HG03025 (cell line): ENCODE data around the gene NELL1.

Source experiments
- ATAC-seq: cut with Tn5 transposase; IDR thresholded peaks from one replicate; pipeline ENCODE4 v1.9.1; 2021; ENCODE audit warnings: mild to moderate bottlenecking, moderate library complexity; ENCODE audit not compliant: unreplicated experiment, low FRiP score

Gene NELL1

DNA sequence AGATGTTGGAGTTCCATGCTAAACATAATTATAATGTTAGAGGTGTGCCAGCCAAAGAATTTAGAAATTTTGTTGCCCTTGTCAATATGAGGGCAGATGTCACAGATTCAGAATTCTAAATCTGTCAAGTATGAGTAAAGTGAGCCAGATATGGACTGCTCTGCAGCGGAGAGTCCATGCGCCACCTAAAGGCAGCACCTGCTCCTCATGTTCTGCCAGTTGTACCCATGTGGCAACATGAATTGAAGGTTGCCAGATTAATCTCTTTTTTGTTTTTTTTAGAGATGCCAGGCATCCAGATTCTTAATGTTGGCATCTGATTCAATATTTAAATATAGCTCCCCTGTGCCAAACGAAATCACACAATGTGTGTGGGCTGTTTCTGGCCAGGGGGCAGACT is 844.9 kb downstream of the NELL1 start:
- no peak for ATAC-seq

DNA sequence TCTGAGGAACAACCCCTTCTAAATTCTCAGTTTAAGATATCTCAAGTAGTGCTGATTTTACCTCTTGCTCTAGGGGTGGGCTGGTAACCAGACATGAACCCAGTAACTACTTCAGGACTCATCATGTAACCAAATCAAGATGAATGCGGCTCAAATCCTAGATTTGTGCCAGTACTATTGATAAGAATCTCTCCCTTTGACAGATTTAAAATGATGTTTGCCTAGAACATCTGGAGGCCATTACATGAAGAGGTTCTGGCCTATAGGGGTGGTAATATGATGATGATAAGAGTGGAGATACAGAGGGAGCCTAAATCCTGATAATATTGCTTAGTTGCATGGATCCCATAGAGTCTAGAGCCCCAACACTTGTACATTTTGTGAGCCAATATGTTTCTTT is 850.9 kb downstream of the NELL1 start:
- ATAC-seq = no peak

DNA sequence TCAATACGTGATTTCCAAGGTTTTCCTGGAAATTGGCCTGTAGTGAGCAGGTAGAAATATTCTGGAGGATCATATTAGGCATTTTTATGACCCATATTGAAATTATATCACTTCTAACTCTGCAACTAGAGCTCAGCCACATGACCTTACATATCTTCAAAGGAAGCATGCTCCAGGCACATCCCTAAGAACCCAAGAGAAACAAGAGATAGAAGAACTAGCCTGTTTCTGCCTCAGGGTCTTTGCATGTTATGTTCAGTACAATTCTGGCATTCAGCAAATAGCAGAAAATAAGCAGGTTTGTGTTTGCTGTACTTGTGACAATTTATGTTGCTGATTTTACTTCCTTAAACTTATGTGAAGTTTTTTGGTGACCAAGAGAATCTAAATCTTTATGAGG is 859.8 kb downstream of the NELL1 start:
- ATAC-seq = no peak

DNA sequence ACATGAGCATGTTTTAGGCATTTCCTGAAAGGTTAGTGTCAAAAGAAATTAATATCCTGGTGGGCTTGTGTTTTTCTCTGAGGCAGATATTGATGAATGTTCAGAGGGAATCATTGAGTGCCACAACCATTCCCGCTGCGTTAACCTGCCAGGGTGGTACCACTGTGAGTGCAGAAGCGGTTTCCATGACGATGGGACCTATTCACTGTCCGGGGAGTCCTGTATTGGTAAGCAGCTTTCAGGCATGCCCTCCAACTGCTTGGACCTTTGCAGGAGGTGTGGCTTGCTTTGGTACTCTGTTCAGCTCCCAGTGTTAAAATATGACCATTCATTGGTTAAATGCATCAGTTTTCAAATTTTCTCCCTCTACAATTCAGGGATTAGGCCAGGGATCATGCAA is 864.9 kb downstream of the NELL1 start:
- no peak for ATAC-seq

DNA sequence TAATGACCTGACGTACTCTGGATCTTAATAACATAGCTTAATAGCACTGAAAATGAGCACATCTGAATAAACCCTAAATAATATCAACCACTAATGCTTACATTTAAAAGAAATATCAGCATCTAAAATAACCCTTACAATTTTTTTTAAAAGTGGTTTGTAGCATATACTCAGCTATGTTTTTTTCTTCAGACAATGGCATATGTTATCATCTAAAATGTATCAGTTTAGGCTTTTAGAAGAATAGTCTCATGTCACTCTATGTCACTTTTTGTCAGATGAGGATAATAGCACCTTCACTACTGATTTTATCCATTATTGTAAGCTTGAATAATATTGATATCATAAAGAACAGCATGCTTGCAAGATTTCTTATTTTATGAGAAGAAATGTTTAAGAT is 868.6 kb downstream of the NELL1 start:
- ATAC-seq = no peak

DNA sequence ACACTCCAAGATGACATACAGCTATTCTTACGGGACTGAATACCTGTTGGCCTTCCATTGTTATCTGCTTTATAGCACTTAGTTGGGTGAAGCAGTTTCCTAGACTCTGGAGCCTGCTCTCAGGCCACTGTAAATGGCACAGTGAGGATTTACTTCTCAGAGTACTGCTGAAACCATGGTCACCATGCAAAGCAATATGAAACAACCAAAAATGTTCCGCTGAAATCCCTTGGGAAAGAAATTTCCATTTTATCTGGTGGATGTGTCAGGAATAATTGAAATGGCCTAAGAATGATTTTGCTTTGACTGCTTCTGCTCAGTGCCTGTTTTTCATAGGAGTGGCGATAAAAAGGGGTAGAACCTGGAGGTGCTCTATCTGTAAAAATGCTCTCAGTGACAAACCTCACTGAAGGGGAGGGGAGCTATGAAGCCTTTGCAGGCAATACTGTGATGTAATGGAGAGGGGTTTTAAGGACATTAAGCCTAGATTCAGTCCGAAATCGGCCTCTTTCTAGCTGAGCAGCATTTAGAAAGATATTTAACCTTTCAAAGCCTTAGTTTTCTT is 871.9 kb downstream of the NELL1 start:
- no peak for ATAC-seq

DNA sequence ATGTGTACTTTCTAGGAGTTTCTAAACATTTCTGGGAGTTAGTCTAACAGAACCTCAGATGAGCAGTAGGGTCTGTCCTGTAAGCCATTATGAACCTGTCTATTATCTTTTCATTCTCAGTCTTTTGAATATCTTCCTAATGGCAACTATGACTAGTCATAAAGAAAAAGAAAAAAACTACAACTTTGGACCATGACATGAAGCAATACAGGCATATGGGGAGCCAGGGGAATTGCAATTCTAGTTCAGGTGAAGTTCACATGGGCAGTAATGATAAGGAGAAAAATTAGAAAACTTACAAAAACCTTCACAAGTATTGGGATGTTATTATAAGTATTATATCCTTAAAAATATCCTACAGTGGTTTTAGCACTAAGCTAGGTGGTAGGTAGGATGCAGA is 874.5 kb downstream of the NELL1 start:
- no peak for ATAC-seq

DNA sequence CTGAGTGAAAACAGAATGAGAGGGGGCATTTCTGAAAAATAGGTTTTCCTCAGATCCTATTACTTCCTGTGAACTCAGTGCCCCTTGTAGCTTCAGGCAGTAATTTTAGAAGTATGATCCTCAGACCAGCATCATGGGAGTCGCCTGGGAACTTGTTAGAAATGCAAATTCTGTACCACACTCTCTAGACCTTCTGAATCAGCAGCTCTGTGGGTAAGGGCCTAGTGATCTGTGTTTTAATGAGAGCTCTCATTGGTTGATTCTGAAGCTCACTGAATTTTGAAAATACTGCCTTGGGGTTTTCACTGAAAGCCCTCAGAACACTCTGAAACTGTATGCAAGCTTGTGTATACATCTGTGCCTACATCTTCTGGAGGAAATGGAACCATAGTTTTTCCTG is 876.3 kb downstream of the NELL1 start:
- ATAC-seq = no peak

DNA sequence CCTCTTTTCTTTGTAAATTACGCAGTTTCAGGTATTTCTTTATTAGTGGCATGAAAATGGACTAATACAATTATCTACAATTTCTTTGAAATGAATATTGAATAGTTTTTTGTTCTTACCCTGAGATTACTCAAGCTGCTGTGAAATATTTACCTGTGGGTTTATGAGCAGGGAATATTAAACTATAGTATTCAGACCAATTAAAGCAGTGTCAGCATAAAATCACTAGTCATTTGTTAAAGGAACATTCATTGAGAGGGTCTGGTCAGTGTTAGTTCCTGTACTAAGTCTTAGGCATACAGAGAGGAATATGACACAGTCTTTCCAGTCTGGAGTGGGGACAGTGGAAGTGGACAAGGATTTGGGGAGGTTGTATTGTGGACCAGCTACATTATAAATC is 877.3 kb downstream of the NELL1 start:
- ATAC-seq = no peak

DNA sequence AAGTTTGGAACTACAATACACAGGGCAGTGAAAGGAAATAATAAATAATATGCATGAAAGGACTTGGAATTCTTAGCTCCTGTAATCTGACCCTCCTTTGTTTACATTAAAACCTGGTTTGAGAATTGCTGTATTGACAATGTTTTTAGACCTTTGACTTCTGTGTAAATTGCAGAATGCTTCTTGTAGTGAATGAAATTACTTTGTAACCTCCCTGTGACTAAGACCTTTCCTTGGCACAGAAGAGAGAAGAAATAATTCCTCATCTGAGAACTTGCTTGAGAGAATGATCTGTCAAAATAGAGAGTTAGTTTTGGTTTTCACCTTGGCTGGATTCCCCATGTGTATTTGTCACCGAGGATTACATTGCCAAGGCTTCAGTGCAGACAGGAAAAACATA is 883.5 kb downstream of the NELL1 start:
- ATAC-seq = no peak

DNA sequence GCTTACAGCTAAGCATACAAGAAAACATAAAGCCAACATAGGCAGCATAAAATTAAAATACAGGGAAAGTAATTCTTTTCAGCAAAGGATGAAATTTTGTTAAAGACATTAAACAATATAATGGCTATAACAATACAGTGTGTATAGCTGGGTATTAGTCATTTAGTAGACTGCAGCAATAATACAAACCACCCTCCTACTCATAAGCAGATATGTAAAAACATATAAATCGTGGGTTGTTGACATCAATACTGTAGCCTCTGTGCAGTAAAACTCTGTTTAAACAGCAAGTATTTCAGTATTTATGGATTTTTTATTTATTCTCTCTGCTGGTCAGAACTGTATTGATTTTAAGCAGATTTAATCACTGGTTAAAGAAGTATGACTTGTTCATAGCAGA is 884.4 kb downstream of the NELL1 start:
- ATAC-seq = no peak

DNA sequence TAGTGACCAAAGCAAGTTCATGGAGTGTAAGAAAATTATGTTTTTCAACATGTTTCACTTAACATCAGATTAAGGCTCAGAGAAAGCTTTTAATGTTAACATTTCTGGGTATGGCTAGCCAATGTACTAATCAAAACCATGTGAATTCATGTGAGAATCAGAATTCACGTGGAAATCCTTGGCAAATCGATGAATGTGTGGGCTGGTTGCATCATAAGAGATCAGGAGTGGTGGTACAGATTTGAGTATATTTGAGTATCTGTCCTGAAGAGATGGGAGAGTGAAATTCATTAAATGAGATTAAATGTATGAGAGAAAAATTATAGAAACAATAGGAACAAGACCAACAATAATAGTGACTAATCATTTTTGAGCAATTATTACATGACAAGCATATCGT is 884.9 kb downstream of the NELL1 start:
- no peak for ATAC-seq

DNA sequence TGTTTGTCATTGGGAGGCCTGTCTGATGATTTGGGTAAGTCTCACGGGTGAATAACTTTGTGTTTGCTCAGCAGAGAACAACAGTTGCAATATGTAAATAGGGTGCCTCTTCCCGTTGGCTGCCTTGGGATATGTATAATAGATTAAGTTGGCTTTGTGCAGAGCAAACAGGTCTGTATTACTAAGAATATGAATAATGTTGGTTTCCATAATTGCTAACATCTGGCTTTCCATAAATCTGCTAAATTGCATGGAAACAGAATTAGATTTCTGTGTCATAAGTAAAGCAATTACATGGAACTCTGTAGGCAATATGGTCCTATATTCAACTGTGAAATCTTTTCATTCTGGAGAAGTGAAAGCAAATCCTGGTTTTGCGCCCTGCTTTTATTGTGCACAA is 887.5 kb downstream of the NELL1 start:
- no peak for ATAC-seq

DNA sequence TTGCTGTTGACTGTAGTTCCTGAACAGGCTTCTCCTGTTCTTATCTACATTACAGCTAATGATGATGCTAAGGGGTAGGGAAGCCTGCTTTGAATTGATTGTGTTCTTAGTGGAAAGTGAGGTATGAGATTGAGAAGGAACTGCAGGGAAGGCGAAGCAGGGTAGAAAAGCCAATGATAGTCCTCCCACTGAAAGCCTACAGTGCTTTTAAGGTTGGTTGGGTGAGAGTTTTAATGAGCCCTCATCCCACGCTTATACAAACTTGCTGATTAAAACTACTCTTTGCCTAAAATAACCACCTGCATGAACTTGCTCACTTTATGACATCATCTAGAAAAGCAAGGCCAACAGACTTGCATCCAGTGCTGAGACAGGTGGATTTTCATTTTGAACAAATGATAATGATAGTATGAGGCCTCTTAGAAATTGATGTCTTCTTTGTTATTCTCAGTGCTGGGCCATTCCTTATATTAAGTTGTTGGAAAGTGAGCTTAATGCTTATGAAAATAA is 891.1 kb downstream of the NELL1 start:
- ATAC-seq = no peak

DNA sequence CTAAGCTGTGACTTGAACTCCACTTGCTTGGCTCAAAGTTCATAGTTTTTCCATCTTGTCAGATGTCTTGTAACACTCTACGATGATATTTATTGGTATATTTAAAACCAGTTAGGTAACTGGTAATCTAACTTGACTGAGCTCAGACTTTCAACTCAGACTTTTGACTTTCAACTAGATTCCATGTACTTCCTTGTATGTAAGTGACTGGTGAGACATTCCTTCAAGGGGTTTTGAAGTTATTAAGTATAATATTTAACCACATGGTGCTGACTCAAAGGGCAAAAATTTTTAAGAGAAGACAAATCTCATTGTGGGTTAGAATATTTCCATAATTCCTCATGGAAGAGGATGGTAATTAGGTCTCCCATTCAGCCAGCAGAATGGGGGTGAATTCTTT is 892.2 kb downstream of the NELL1 start:
- no peak for ATAC-seq

DNA sequence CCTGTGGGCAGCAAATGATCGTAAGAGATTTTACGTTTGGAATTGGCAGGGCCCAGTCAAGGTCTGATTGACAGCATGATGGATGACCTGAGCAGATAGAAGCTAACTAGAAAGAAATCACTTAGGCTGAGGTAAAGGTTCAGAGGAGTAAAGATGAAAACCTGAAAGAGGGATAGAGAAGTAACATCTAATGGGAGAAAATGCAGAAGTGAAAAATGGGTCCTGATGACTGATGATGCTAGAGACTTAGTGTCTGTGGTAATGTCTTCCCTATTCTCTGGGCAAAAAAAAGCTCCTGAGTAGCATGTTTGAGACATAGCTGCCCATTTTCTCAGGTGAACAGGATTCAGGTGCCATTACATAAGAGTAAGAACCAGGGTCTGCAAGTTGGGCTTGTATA is 894.7 kb downstream of the NELL1 start:
- ATAC-seq = no peak

DNA sequence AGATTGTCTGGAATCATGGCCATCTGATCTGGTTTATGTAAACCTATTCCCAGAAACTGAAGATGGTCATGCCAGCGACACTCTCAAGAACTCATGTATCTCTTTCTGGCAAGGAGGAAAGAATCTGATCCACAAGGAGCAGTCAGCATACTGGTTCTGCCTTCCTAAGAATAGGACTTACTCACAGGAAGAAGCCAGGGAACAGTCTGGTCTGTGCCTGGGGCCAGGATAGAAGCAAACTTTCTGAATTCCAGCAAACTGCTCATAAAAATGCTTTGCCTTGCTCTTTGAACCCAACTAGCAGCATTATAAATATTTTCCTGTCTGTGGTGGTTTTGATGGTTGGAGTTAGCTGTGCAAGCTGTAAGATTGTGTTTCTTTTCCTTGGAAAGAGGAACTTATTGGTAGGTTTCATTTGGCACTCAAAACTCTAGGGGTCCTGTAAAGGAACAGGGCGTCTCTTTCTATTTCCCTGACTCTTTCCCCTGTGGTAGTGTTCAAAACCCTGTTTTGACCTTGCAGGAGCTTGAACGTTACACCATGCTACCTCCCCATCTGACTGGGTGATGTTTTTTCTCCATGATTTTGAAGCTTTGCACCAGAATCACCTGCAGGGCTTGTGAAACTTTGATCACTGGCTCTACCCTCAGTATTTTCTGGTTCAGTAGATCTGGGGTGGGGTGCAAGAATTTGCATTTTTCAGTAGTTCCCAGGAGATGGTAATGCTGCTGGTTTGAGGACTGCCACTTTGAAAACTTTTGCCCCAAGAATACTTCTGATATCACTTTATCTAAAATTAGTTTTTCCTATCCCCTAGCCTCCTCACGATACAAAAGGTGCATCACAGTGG is 895.7 kb downstream of the NELL1 start:
- no peak for ATAC-seq

DNA sequence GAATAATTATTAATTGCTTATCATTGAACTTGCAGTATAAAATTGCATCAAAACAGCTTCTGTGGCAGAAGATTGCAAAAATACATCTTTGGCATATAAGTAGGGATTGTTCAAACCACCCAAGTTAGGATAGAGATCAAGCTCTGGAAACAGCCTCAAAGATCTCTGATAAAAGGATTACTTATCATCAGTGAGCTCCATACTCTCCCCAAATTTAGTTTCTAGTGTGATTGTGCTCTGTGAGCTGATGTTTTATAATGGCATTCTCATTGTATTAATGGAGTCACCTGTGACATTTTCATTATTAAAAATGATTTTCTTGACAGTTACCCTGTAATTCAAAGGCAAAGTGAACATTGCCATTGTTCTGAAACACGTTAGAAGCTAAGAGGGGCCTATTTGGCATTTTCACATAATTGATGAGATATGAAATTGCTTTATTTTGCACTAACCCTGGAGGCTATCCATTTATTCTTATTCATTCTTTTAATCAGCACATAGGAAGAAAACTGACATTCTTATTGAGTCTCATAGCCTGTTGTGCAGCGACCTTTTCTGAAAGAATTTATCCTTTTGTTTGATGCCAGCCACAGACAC is 897.2 kb downstream of the NELL1 start:
- no peak for ATAC-seq

DNA sequence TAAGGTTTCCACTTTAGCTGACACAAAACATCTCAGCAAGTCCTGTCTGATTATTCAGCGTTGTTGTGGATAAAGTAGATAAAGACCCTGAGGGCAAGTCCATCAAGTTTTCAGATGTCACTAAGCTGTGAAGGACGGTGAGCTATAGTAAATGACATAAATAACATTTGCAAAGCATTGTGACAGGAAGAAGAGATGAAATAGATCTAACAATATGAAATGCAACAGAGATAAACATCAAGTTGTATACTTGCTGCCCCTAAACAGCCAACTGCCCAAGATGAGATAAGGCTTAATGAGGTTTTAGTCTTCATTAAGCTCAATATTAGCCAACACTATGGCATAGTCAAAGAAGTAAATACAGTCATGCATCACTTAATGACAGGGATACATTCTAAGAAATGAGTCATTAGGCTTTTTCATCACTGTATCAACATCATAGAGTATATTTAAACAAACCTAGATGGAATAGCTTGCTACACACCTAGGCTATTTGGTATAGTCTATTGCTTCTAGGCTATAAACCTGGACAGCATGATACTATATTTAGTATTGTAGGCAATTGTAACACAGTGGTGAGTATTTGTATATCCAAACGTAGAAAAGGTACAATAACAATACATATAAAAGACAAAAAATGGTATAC is 898.4 kb downstream of the NELL1 start:
- ATAC-seq = no peak

DNA sequence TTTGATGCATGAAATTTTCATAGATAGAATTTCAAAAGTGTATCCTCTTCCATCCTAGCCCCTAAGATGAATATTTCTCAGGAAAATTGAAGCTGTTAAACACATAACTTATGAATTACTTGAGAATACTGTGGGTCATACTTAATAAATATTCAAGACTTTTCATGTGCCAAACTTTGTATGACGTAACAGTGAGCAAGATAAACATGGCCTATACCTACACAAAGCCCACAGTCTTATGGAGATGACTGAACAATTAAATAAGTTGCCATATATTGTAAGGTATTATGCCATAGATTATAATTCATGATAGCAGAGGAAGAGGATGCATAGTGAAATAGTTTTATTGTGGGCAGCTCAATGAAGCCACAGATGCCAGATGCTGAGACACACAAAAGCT is 902.8 kb downstream of the NELL1 start:
- ATAC-seq = no peak

DNA sequence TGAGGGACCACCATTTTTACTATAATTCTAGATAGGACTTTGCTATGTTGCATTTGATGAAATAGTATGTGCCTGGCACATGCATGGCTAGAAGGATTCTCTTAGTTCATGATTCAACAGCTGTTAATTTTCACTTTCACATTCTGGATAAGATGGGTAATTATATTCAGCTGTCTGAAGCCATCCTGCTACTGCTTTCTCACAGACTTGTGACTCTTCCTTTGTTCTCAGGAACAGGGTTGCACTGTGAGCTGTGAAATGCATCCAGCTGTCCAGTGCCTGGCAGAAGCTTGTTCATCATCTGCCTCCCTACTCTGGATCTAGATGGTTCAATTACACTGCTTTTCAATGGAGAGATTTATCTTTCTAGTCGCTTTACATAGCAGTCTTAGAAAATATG is 913.4 kb downstream of the NELL1 start:
- no peak for ATAC-seq
